SK-N-SH treated with all-trans-retinoic acid at 6 μM for 48 hours (cell line): ENCODE results near the gene DCN.

Experiments used
- ATAC-seq: fragments of 200-7000 bp; cut with Tn5 transposase; 3 replicates; pipeline ENCODE4 v1.9.1; 2020; ENCODE audit warnings: mild to moderate bottlenecking, moderate library complexity
- ARNTL ChIP-seq: fragments of 450-650 bp; formaldehyde crosslinking; IDR thresholded peaks from 2 replicates; pipeline ENCODE4 v1.5.0; 2020; ENCODE audit warnings: low read depth, mild to moderate bottlenecking, moderate library complexity, borderline replicate concordance
- BACH2 ChIP-seq: fragments of 250-450 bp; sonication (Bioruptor Pico); IDR thresholded peaks from 2 replicates; pipeline ENCODE4 v1.9.0; 2021; ENCODE audit warnings: mild to moderate bottlenecking, borderline replicate concordance
- CSDC2 ChIP-seq: fragments of 250-450 bp; sonication (Bioruptor Pico); IDR thresholded peaks from 2 replicates; pipeline ENCODE4 v1.5.0; 2020; ENCODE audit warnings: mild to moderate bottlenecking, moderate library complexity
- CSRNP3 ChIP-seq: fragments of 250-450 bp; sonication (Bioruptor Pico); IDR thresholded peaks from 2 replicates; pipeline ENCODE4 v1.5.1; 2021; ENCODE audit warnings: mild to moderate bottlenecking, moderate library complexity
- ESRRG ChIP-seq: fragments of 250-450 bp; sonication (Bioruptor Pico); IDR thresholded peaks from 2 replicates; pipeline ENCODE4 v1.6.1; 2021; ENCODE audit warnings: mild to moderate bottlenecking
- GLIS3 ChIP-seq: fragments of 250-450 bp; sonication (Bioruptor Pico); IDR thresholded peaks from 2 replicates; pipeline ENCODE4 v1.5.0; 2020; ENCODE audit warnings: mild to moderate bottlenecking, moderate library complexity
- ISL1 ChIP-seq: fragments of 250-450 bp; sonication (Bioruptor Pico); IDR thresholded peaks from 2 replicates; pipeline ENCODE4 v2.1.2; 2022; ENCODE audit warnings: mild to moderate bottlenecking, moderate library complexity
- OSR1 ChIP-seq: fragments of 250-450 bp; sonication (Bioruptor Pico); IDR thresholded peaks from 2 replicates; pipeline ENCODE4 v1.8.0; 2022; ENCODE audit warnings: moderate library complexity, mild to moderate bottlenecking, inconsistent platforms
- PATZ1 ChIP-seq: fragments of 250-450 bp; sonication (Bioruptor Pico); IDR thresholded peaks from 2 replicates; pipeline ENCODE4 v1.8.0; 2020; ENCODE audit warnings: mild to moderate bottlenecking, moderate library complexity, borderline replicate concordance
- POU6F1 ChIP-seq: fragments of 250-450 bp; sonication (Bioruptor Pico); IDR thresholded peaks from 2 replicates; pipeline ENCODE4 v1.8.0; 2021; ENCODE audit warnings: low read depth, mild to moderate bottlenecking, moderate library complexity, borderline replicate concordance
- RARB ChIP-seq: fragments of 250-450 bp; sonication (Bioruptor Pico); IDR thresholded peaks from 2 replicates; pipeline ENCODE4 v1.8.0; 2021; ENCODE audit warnings: mild to moderate bottlenecking, moderate library complexity
- SNAI2 ChIP-seq: fragments of 250-450 bp; sonication (Bioruptor Pico); IDR thresholded peaks from 2 replicates; pipeline ENCODE4 v1.5.0; 2020; ENCODE audit warnings: mild to moderate bottlenecking, moderate library complexity
- TCF4 ChIP-seq: fragments of 250-450 bp; sonication (Bioruptor Pico); IDR thresholded peaks from 2 replicates; pipeline ENCODE4 v1.8.0; 2021; ENCODE audit warnings: mild to moderate bottlenecking, moderate library complexity, borderline replicate concordance
- TOX ChIP-seq: fragments of 250-450 bp; sonication (Bioruptor Pico); IDR thresholded peaks from 2 replicates; pipeline ENCODE4 v1.8.0; 2021; ENCODE audit warnings: mild to moderate bottlenecking, moderate library complexity, borderline replicate concordance
- TSHZ2 ChIP-seq: fragments of 250-450 bp; sonication (Bioruptor Pico); IDR thresholded peaks from 2 replicates; pipeline ENCODE4 v1.5.0; 2020; ENCODE audit warnings: mild to moderate bottlenecking, moderate library complexity
- ZC3H10 ChIP-seq: fragments of 250-450 bp; sonication (Bioruptor Pico); IDR thresholded peaks from 2 replicates; pipeline ENCODE4 v1.5.1; 2021; ENCODE audit warnings: mild to moderate bottlenecking, moderate library complexity
- ZFP30 ChIP-seq: fragments of 450-650 bp; formaldehyde crosslinking; IDR thresholded peaks from 2 replicates; pipeline ENCODE4 v1.5.0; 2022; ENCODE audit warnings: mild to moderate bottlenecking, moderate library complexity
- ZNF565 ChIP-seq: fragments of 450-650 bp; formaldehyde crosslinking; conservative IDR thresholded peaks from 2 replicates; pipeline ENCODE4 v1.5.0; 2020; ENCODE audit warnings: low read depth, mild to moderate bottlenecking, moderate library complexity
- ZNF70 ChIP-seq: fragments of 450-650 bp; formaldehyde crosslinking; IDR thresholded peaks from 2 replicates; pipeline ENCODE4 v1.5.0; 2020; ENCODE audit warnings: mild to moderate bottlenecking, moderate library complexity
- ZNF8 ChIP-seq: fragments of 450-650 bp; formaldehyde crosslinking; IDR thresholded peaks from 2 replicates; pipeline ENCODE4 v1.5.0; 2020; ENCODE audit warnings: mild to moderate bottlenecking, moderate library complexity

DCN gene

GRCh38 chr12:91098461-91098860, 84.2 kb downstream of the DCN start:
- TF ChIP-seq SNAI2 (no peak), RARB (CRISPR knock-in tag) (no peak), OSR1 (no peak), POU6F1 (CRISPR knock-in tag) (no peak), TOX (CRISPR knock-in tag) (no peak), ZC3H10 (CRISPR knock-in tag) (no peak), ZNF8 (CRISPR knock-in tag) (no peak), TCF4 (CRISPR knock-in tag) (no peak), CSDC2 (CRISPR knock-in tag) (no peak), CSRNP3 (CRISPR knock-in tag) (no peak), ZNF70 (CRISPR knock-in tag) (no peak)
- ATAC-seq: no peak; the same call in 1 of the 3 replicates

- no peak for ATAC-seq
Observed at GRCh38 chr12:91094957-91095356, 87.7 kb downstream of the DCN start.

GRCh38 chr12:91094032-91094662, 88.5 kb downstream of the DCN start:
- TF ChIP-seq ZC3H10 (CRISPR knock-in tag) (no peak), ZNF70 (CRISPR knock-in tag) (no peak), POU6F1 (CRISPR knock-in tag) (no peak), TSHZ2 (CRISPR knock-in tag) (no peak), ARNTL (CRISPR knock-in tag) (no peak), GLIS3 (no peak), ZNF565 (CRISPR knock-in tag) (no peak), OSR1 (no peak), BACH2 (CRISPR knock-in tag) (no peak), CSDC2 (CRISPR knock-in tag) (no peak), ZNF8 (CRISPR knock-in tag) (no peak), CSRNP3 (CRISPR knock-in tag) (no peak), SNAI2 (no peak)
- no peak for ATAC-seq

More at GRCh38 chr12:91094957-91095356, 87.7 kb downstream of the DCN start:
- TF ChIP-seq ZFP30 (CRISPR knock-in tag): no peak
- no peak for TF ChIP-seq CSRNP3 (CRISPR knock-in tag)
- TF ChIP-seq PATZ1 (CRISPR knock-in tag): no peak
- no peak for TF ChIP-seq BACH2 (CRISPR knock-in tag)
- no peak for TF ChIP-seq OSR1
- TF ChIP-seq ESRRG (CRISPR knock-in tag): no peak
- TF ChIP-seq RARB (CRISPR knock-in tag): no peak
- no peak for TF ChIP-seq ZC3H10 (CRISPR knock-in tag)
- TF ChIP-seq ISL1 (CRISPR knock-in tag): no peak
